ENCODE results near the gene FLT1.

FLT1 gene

GRCh38 chr13:28452755-28453154, 42.2 kb downstream of the FLT1 start:
- H3K27me3 ChIP-seq (ENCODE audit: low read depth): no peaks in the 10 kb centered on the region
- H3K4me3 ChIP-seq: no peak overlapping the region
- no peak for DNase-seq (ENCODE audit: low spot score in 2 of 2)
- no peaks in the 10 kb centered on the region for H3K36me3 ChIP-seq (replicated peaks)
- H3K9me3 ChIP-seq: 0 out of 2 replicates have a peak, but pooled peaks cover 2% of the 10 kb centered on the region
- in situ Hi-C loops (cut with MboI; ENCODE audit: low sequenced_read_pairs): no loop called here
- H3K4me1 ChIP-seq: peaks cover 13% of the 10 kb centered on the region

DNA sequence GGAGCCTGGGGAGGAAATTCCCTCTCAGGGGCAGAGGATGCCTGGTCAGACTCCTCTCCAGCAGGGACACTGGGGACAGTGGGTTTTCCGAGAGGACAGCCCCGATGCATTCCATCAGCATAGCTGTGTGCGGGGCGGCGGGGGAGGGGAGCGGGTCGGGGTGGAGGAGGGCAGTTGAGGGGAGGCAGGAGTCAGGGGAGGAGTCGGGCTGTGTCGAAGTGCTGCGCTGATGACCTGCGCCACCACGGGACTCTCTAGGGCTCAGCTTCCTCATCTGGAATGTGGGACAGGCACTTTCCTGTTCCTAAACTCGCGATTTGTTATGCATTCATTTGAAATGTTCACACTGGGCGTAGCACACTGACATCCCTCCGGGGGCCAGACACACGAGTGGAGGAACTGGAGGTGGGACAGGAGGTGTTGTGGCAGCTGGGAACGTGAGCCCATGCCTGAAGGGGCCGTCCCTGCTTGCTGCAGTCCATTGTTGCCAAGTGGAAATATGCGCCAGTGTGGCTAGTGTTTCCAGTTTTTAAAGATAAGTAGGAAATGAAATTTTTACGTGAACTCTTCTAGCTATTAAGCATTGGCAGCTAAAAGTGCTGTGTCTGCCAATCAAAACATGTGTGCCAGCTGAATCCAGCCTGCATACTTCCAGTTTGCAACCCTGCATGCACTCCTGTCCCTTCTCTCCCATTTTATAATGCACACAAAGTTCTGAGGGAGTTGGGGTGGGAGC, 43.3 kb downstream of the FLT1 start:
- DNase-seq (ENCODE audit: low spot score in 2 of 2): no peak
- H3K4me1 ChIP-seq: peaks cover 13% of the 10 kb centered on the region
- H3K4me3 ChIP-seq: no peak overlapping the region
- no peaks in the 10 kb centered on the region for H3K36me3 ChIP-seq (replicated peaks)
- H3K27me3 ChIP-seq (ENCODE audit: low read depth): no peaks in the 10 kb centered on the region
- 0 out of 2 replicates have a peak, but pooled peaks cover 2% of the 10 kb centered on the region for H3K9me3 ChIP-seq
- in situ Hi-C loops (cut with MboI; ENCODE audit: low sequenced_read_pairs): no loop called here

DNA sequence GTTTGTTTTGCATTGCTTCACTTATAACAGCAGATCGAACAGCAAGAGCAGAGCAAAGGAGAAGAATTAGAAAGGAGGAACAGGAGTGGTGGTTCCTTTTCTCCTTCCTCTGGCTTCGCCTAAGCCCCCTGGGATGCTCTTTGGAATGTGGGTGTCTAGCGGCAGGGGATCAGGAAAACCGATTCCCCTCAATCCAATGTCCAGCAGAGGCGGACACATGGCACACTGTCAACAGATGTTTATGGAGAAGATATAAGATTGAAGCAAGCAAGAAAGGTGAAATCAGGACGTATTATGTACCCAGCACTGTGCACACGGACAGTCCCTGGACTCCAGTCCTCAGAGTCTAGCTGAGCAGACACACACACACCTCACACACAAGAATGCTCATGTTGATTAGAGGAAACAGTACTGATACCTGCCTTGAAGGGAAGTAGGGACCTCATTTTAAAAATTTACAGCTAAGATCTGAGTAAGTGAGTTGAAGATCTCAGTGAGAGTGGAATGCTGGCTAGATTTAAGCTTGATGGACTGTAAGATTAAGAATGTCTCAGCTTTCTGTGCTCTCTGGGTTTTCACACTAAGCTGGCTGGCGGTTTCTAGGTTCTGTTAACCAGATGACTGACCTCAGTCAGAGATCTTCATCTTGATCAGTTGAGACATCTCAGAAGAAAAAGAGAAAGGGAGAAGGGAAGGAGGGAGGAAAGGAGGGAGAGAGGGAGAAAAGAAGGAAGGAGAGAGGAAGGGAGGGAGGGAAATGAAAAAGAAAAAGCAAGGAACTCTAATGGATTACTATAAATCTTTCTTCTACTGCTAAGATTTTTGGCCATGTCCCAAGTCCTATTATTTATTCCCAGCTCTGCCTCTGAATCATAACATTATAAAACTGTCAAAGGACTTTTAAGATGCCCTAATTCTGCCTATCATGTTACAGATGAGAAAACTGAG, 44.8 kb downstream of the FLT1 start:
- H3K4me1 ChIP-seq: peaks cover 3% of the 10 kb centered on the region
- no peak for DNase-seq (ENCODE audit: low spot score in 2 of 2)
- H3K9me3 ChIP-seq: no peaks in the 10 kb centered on the region
- H3K27me3 ChIP-seq (ENCODE audit: low read depth): no peaks in the 10 kb centered on the region
- no peaks in the 10 kb centered on the region for H3K36me3 ChIP-seq (replicated peaks)
- in situ Hi-C loops (cut with MboI; ENCODE audit: low sequenced_read_pairs): no loop called here
- no peak overlapping the region for H3K4me3 ChIP-seq

- Histone ChIP-seq H3K4me3 (no peak overlapping the region), H3K27me3 (ENCODE audit: low read depth) (no peaks in the 10 kb centered on the region), H3K36me3 (replicated peaks) (no peaks in the 10 kb centered on the region), H3K9me3 (no peaks in the 10 kb centered on the region), H3K4me1 (no peaks in the 10 kb centered on the region)
- no peak for DNase-seq (ENCODE audit: low spot score in 2 of 2)
- in situ Hi-C loops (cut with MboI; ENCODE audit: low sequenced_read_pairs): no loop called here
Observed at GRCh38 chr13:28448651-28449358, 46.1 kb downstream of the FLT1 start.

- in situ Hi-C loops (cut with MboI; ENCODE audit: low sequenced_read_pairs): no loop called here
- Histone ChIP-seq H3K36me3 (replicated peaks) (no peaks in the 10 kb centered on the region), H3K9me3 (no peaks in the 10 kb centered on the region), H3K4me1 (no peaks in the 10 kb centered on the region), H3K4me3 (no peak overlapping the region), H3K27me3 (ENCODE audit: low read depth) (no peaks in the 10 kb centered on the region)
- no peak for DNase-seq (ENCODE audit: low spot score in 2 of 2)
Observed at GRCh38 chr13:28447989-28448388, 46.9 kb downstream of the FLT1 start.

GRCh38 chr13:28447206-28447605, 47.7 kb downstream of the FLT1 start:
- Histone ChIP-seq H3K4me1 (no peaks in the 10 kb centered on the region), H3K36me3 (replicated peaks) (no peaks in the 10 kb centered on the region), H3K9me3 (no peaks in the 10 kb centered on the region), H3K4me3 (no peak overlapping the region), H3K27me3 (ENCODE audit: low read depth) (no peaks in the 10 kb centered on the region)
- no peak for DNase-seq (ENCODE audit: low spot score in 2 of 2)
- in situ Hi-C loops (cut with MboI; ENCODE audit: low sequenced_read_pairs): no loop called here

GRCh38 chr13:28442839-28443238, 52.1 kb downstream of the FLT1 start:
- Histone ChIP-seq H3K4me1 (peaks cover 14% of the 10 kb centered on the region), H3K36me3 (replicated peaks) (no peaks in the 10 kb centered on the region), H3K4me3 (no peak overlapping the region), H3K9me3 (no peaks in the 10 kb centered on the region), H3K27me3 (ENCODE audit: low read depth) (no peaks in the 10 kb centered on the region)
- in situ Hi-C loops (cut with MboI; ENCODE audit: low sequenced_read_pairs): no loop called here
- no peak for DNase-seq (ENCODE audit: low spot score in 2 of 2)

DNA sequence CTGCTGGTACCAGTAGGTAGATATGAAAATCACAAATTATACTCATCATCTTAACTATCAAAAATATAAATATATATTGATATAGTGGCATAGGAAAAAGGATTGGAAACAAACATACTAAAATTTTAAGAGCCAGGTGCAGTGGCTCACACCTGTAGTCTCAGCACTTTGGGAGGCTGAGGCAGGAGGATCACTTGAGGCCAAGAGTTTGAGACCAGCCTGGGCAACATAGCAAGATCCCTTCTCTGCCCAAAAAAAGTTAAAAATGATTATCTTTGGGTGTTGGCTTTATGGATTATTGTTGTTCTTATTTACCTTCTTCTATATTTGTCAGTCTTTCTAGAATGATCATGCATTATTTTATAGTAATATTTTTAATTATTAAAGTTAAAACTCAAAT, 53.4 kb downstream of the FLT1 start:
- Histone ChIP-seq H3K4me1 (peaks cover 15% of the 10 kb centered on the region), H3K4me3 (no peak overlapping the region), H3K9me3 (no peaks in the 10 kb centered on the region), H3K27me3 (ENCODE audit: low read depth) (no peaks in the 10 kb centered on the region), H3K36me3 (replicated peaks) (no peaks in the 10 kb centered on the region)
- DNase-seq (ENCODE audit: low spot score in 2 of 2): no peak
- in situ Hi-C loops (cut with MboI; ENCODE audit: low sequenced_read_pairs): no loop called here

- H3K9me3 ChIP-seq: no peaks in the 10 kb centered on the region
- H3K4me1 ChIP-seq: peaks cover 15% of the 10 kb centered on the region
- DNase-seq (ENCODE audit: low spot score in 2 of 2): no peak
- in situ Hi-C loops (cut with MboI; ENCODE audit: low sequenced_read_pairs): no loop called here
- H3K27me3 ChIP-seq (ENCODE audit: low read depth): no peaks in the 10 kb centered on the region
- no peaks in the 10 kb centered on the region for H3K36me3 ChIP-seq (replicated peaks)
- H3K4me3 ChIP-seq: no peak overlapping the region
Observed at GRCh38 chr13:28440774-28441504, 54.0 kb downstream of the FLT1 start.

DNA sequence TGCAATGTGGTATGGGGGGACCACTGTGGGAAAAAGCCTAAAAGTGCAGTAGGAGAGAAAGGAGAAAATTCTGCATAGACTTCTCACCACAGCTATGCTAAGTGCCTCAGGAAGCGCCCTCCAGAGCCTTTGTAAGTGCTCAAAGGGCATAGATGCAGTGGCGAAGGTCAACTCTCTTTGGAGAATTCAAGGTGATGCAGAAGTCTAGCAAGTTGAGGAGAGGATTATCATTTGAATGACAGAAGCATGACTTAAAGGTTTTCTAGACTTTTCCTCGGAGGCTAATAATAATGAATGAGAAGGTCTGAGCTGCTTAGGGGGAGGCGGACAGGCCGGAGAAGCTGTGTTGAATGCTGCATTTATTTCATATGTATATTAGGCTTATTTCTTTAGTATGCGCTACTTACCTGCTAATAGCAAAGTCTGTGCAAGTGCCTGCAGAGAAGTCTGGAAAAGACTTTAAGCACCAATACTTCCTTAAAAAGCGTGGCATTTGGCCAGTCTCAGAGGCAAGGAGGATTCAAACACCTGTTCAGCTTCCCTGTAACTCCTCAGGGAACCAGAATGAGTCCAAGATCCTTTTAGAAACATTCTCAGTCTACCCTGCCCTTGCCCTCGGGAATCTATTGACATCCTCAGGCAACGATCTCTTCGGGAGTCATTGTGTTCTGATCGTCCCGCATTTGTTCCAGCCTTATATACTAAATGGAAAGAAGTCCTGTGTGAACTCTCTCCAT, 56.2 kb downstream of the FLT1 start:
- H3K27me3 ChIP-seq (ENCODE audit: low read depth): no peaks in the 10 kb centered on the region
- peak; percentile 71 to 97 for DNase-seq (ENCODE audit: low spot score in 2 of 2)
- peaks cover 19% of the 10 kb centered on the region for H3K4me1 ChIP-seq
- H3K4me3 ChIP-seq: no peak overlapping the region
- H3K36me3 ChIP-seq (replicated peaks): no peaks in the 10 kb centered on the region
- in situ Hi-C loops (cut with MboI; ENCODE audit: low sequenced_read_pairs): no loop called here
- no peaks in the 10 kb centered on the region for H3K9me3 ChIP-seq

DNA sequence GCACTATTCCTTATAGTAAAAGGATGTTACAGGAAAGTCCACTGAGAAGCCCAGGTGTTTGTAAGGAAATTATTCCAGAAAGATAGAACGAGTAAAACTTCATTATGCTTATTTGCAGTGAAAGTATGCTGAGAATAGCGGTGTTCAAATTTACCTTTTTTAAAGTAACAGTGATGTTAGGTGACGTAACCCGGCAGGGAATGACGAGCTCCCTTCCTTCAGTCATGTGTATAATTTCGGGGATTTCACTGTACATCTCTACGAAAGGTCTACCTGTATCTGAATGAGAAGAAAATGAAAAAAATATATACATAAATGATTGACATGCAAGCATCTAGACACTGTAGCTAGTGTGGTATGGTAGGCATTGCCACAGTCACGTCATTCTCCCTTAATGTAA, 56.9 kb downstream of the FLT1 start:
- in situ Hi-C loops (cut with MboI; ENCODE audit: low sequenced_read_pairs): no loop called here
- H3K4me3 ChIP-seq: no peak overlapping the region
- H3K27me3 ChIP-seq (ENCODE audit: low read depth): no peaks in the 10 kb centered on the region
- no peaks in the 10 kb centered on the region for H3K36me3 ChIP-seq (replicated peaks)
- peaks cover 23% of the 10 kb centered on the region for H3K4me1 ChIP-seq
- no peaks in the 10 kb centered on the region for H3K9me3 ChIP-seq
- DNase-seq (ENCODE audit: low spot score in 2 of 2): no peak

DNA sequence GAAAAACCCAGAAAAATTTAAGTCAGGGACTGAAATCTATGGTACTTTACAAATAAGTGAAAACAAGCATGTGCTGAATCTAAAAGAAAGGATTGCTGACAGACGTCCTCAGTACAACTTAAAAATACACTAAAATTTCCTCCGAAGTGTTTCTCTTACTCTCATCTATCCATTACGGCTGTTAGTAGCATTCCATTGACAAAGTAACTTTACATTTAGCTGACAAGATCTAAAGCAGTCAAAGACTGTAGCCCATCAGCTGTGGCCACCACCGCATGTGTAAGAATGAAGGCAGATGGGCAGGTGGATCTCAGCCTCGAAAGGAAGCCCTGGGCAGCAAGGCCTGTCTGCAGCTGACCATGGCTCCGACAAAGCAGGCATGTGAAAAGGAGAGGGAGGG, 59.0 kb downstream of the FLT1 start:
- Histone ChIP-seq H3K27me3 (ENCODE audit: low read depth) (no peaks in the 10 kb centered on the region), H3K4me1 (peaks cover 27% of the 10 kb centered on the region), H3K36me3 (replicated peaks) (no peaks in the 10 kb centered on the region), H3K4me3 (no peak overlapping the region), H3K9me3 (no peaks in the 10 kb centered on the region)
- DNase-seq (ENCODE audit: low spot score in 2 of 2): no peak
- in situ Hi-C loops (cut with MboI; ENCODE audit: low sequenced_read_pairs): no loop called here

DNA sequence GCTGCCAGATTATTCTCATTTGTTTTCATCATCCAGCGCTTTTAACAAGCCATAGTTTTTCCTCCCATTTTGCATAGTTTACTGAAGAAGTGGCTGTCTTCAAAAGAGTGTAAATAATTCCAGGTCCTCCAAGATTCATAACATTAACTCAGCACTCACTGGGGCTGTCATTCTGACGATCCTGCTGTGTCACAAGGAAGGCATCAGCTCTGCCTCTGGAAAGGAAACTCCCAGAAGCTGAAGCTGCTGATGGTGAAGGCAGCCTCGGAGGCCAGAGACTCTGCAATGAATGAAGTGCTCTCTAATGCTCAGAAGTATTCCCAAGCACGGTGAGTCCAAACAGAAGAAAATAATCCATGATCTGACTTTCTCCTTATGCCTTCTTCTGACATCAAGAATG, 60.0 kb downstream of the FLT1 start:
- Histone ChIP-seq H3K4me1 (peaks cover 28% of the 10 kb centered on the region), H3K9me3 (no peaks in the 10 kb centered on the region), H3K4me3 (no peak overlapping the region), H3K27me3 (ENCODE audit: low read depth) (no peaks in the 10 kb centered on the region), H3K36me3 (replicated peaks) (no peaks in the 10 kb centered on the region)
- in situ Hi-C loops (cut with MboI; ENCODE audit: low sequenced_read_pairs): no loop called here
- no peak for DNase-seq (ENCODE audit: low spot score in 2 of 2)
